Measurements from ENCODE around the gene EXOC2.

The EXOC2 gene

GRCh38 chr6:620166-620565, 72.8 kb downstream of the EXOC2 start:
- Histone ChIP-seq H3K4me3 (ENCODE audit: low read depth, low read length, poor library complexity, severe bottlenecking) (no peak overlapping the region), H3K36me3 (ENCODE audit: insufficient read depth, low read length) (peaks cover 6% of the 10 kb centered on the region; the same call in 1 of the 2 replicates), H3F3A (ENCODE audit: insufficient read depth, low read length) (no peaks in the 10 kb centered on the region), H2AFZ (ENCODE audit: low read length) (no peak overlapping the region), H3K4me1 (ENCODE audit: insufficient read depth, low read length, severe bottlenecking) (peaks cover 5% of the 10 kb centered on the region), H4K20me1 (ENCODE audit: insufficient read depth, low read length) (no peaks in the 10 kb centered on the region), H3K27ac (ENCODE audit: low read depth, low read length, poor library complexity, severe bottlenecking) (no peak overlapping the region), H3K27me3 (ENCODE audit: insufficient read depth, low read length) (no peaks in the 10 kb centered on the region), H3K9ac (ENCODE audit: low read length) (no peak overlapping the region), H3K9me3 (ENCODE audit: low read length) (no peaks in the 10 kb centered on the region), H3K79me2 (ENCODE audit: insufficient read depth, low read length) (no peaks in the 10 kb centered on the region), H3K9me2 (ENCODE audit: low read depth, low read length) (no peaks in the 10 kb centered on the region), H3K4me2 (ENCODE audit: low read length) (no peak overlapping the region)
- TF ChIP-seq CTCF (IDR thresholded peaks at IDR 0.05; ENCODE audit: low read length) = no peak
- no peak for TF ChIP-seq EZH2 (IDR thresholded peaks at IDR 0.05; ENCODE audit: borderline replicate concordance, low read length)

GRCh38 chr6:617456-618100, 75.4 kb downstream of the EXOC2 start:
- no peak for TF ChIP-seq CTCF (IDR thresholded peaks at IDR 0.05; ENCODE audit: low read length)
- no peak for TF ChIP-seq EZH2 (IDR thresholded peaks at IDR 0.05; ENCODE audit: borderline replicate concordance, low read length)
- Histone ChIP-seq H3K27me3 (ENCODE audit: insufficient read depth, low read length) (no peaks in the 10 kb centered on the region), H3K4me1 (ENCODE audit: insufficient read depth, low read length, severe bottlenecking) (no peaks in the 10 kb centered on the region), H3K4me2 (ENCODE audit: low read length) (no peak overlapping the region), H3K36me3 (ENCODE audit: insufficient read depth, low read length) (peaks cover 6% of the 10 kb centered on the region; the same call in 1 of the 2 replicates), H3K27ac (ENCODE audit: low read depth, low read length, poor library complexity, severe bottlenecking) (no peak overlapping the region), H3K4me3 (ENCODE audit: low read depth, low read length, poor library complexity, severe bottlenecking) (no peak overlapping the region), H2AFZ (ENCODE audit: low read length) (no peak overlapping the region), H3K9me3 (ENCODE audit: low read length) (no peaks in the 10 kb centered on the region), H4K20me1 (ENCODE audit: insufficient read depth, low read length) (no peaks in the 10 kb centered on the region), H3K9ac (ENCODE audit: low read length) (no peak overlapping the region), H3K79me2 (ENCODE audit: insufficient read depth, low read length) (no peaks in the 10 kb centered on the region), H3K9me2 (ENCODE audit: low read depth, low read length) (no peaks in the 10 kb centered on the region), H3F3A (ENCODE audit: insufficient read depth, low read length) (no peaks in the 10 kb centered on the region)

- Histone ChIP-seq H3K9ac (ENCODE audit: low read length) (no peak overlapping the region), H3K4me1 (ENCODE audit: insufficient read depth, low read length, severe bottlenecking) (no peaks in the 10 kb centered on the region), H3K79me2 (ENCODE audit: insufficient read depth, low read length) (no peaks in the 10 kb centered on the region), H4K20me1 (ENCODE audit: insufficient read depth, low read length) (no peaks in the 10 kb centered on the region), H3K4me3 (ENCODE audit: low read depth, low read length, poor library complexity, severe bottlenecking) (no peak overlapping the region), H2AFZ (ENCODE audit: low read length) (no peak overlapping the region), H3K9me3 (ENCODE audit: low read length) (no peaks in the 10 kb centered on the region), H3K9me2 (ENCODE audit: low read depth, low read length) (no peaks in the 10 kb centered on the region), H3K27ac (ENCODE audit: low read depth, low read length, poor library complexity, severe bottlenecking) (no peak overlapping the region), H3F3A (ENCODE audit: insufficient read depth, low read length) (no peaks in the 10 kb centered on the region), H3K36me3 (ENCODE audit: insufficient read depth, low read length) (peaks cover 9% of the 10 kb centered on the region; the same call in 1 of the 2 replicates), H3K4me2 (ENCODE audit: low read length) (no peak overlapping the region), H3K27me3 (ENCODE audit: insufficient read depth, low read length) (no peaks in the 10 kb centered on the region)
- TF ChIP-seq EZH2 (IDR thresholded peaks at IDR 0.05; ENCODE audit: borderline replicate concordance, low read length) (no peak), CTCF (IDR thresholded peaks at IDR 0.05; ENCODE audit: low read length) (no peak)
Measured at GRCh38 chr6:613981-614380, 79.0 kb downstream of the EXOC2 start.

All from OCI-LY1 (cell line).